SK-N-SH treated with all-trans-retinoic acid at 6 μM for 48 hours (cell line): Measurements from ENCODE around the gene PRKG1.

Experiments
- ATAC-seq: fragments of 200-7000 bp; cut with Tn5 transposase; 3 replicates; pipeline ENCODE4 v1.9.1; 2020; ENCODE audit warnings: mild to moderate bottlenecking, moderate library complexity
- ARNTL ChIP-seq: fragments of 450-650 bp; formaldehyde crosslinking; IDR thresholded peaks from 2 replicates; pipeline ENCODE4 v1.5.0; 2020; ENCODE audit warnings: low read depth, mild to moderate bottlenecking, moderate library complexity, borderline replicate concordance
- CSDC2 ChIP-seq: fragments of 250-450 bp; sonication (Bioruptor Pico); IDR thresholded peaks from 2 replicates; pipeline ENCODE4 v1.5.0; 2020; ENCODE audit warnings: mild to moderate bottlenecking, moderate library complexity
- ESRRG ChIP-seq: fragments of 250-450 bp; sonication (Bioruptor Pico); IDR thresholded peaks from 2 replicates; pipeline ENCODE4 v1.6.1; 2021; ENCODE audit warnings: mild to moderate bottlenecking
- GLIS3 ChIP-seq: fragments of 250-450 bp; sonication (Bioruptor Pico); IDR thresholded peaks from 2 replicates; pipeline ENCODE4 v1.5.0; 2020; ENCODE audit warnings: mild to moderate bottlenecking, moderate library complexity
- ISL1 ChIP-seq: fragments of 250-450 bp; sonication (Bioruptor Pico); IDR thresholded peaks from 2 replicates; pipeline ENCODE4 v2.1.2; 2022; ENCODE audit warnings: mild to moderate bottlenecking, moderate library complexity
- RARB ChIP-seq: fragments of 250-450 bp; sonication (Bioruptor Pico); IDR thresholded peaks from 2 replicates; pipeline ENCODE4 v1.8.0; 2021; ENCODE audit warnings: mild to moderate bottlenecking, moderate library complexity
- SNAI2 ChIP-seq: fragments of 250-450 bp; sonication (Bioruptor Pico); IDR thresholded peaks from 2 replicates; pipeline ENCODE4 v1.5.0; 2020; ENCODE audit warnings: mild to moderate bottlenecking, moderate library complexity
- TOX ChIP-seq: fragments of 250-450 bp; sonication (Bioruptor Pico); IDR thresholded peaks from 2 replicates; pipeline ENCODE4 v1.8.0; 2021; ENCODE audit warnings: mild to moderate bottlenecking, moderate library complexity, borderline replicate concordance
- ZC3H10 ChIP-seq: fragments of 250-450 bp; sonication (Bioruptor Pico); IDR thresholded peaks from 2 replicates; pipeline ENCODE4 v1.5.1; 2021; ENCODE audit warnings: mild to moderate bottlenecking, moderate library complexity
- TF ChIP-seq, protein P1 (sequence below): fragments of 250-450 bp; sonication (Bioruptor Pico); IDR thresholded peaks from 2 replicates; pipeline ENCODE4 v1.5.0; 2020; ENCODE audit warnings: mild to moderate bottlenecking, moderate library complexity
- TF ChIP-seq, protein P2 (sequence below): fragments of 250-450 bp; sonication (Bioruptor Pico); IDR thresholded peaks from 2 replicates; pipeline ENCODE4 v1.5.1; 2020; ENCODE audit warnings: low read depth, mild to moderate bottlenecking, moderate library complexity
- TF ChIP-seq, protein P3 (sequence below): fragments of 250-450 bp; sonication (Bioruptor Pico); IDR thresholded peaks from 2 replicates; pipeline ENCODE4 v1.8.0; 2021; ENCODE audit warnings: low read depth, mild to moderate bottlenecking, moderate library complexity, borderline replicate concordance
- TF ChIP-seq, protein P4 (sequence below): fragments of 250-450 bp; sonication (Bioruptor Pico); IDR thresholded peaks from 2 replicates; pipeline ENCODE4 v1.8.0; 2020; ENCODE audit warnings: mild to moderate bottlenecking, moderate library complexity, borderline replicate concordance
- TF ChIP-seq, protein P5 (sequence below): fragments of 250-450 bp; sonication (Bioruptor Pico); IDR thresholded peaks from 2 replicates; pipeline ENCODE4 v1.5.1; 2021; ENCODE audit warnings: mild to moderate bottlenecking, moderate library complexity

PRKG1 gene

DNA sequence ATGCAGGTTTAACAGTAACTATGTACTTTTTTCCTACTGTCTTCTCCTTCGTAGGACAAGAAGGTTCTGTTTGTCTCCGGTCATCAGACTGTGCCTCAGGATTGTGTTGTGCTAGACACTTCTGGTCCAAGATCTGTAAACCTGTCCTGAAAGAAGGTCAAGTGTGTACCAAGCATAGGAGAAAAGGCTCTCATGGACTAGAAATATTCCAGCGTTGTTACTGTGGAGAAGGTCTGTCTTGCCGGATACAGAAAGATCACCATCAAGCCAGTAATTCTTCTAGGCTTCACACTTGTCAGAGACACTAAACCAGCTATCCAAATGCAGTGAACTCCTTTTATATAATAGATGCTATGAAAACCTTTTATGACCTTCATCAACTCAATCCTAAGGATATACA, 1242.2 kb downstream of the PRKG1 start (continued):
- TF ChIP-seq, protein P1, sequence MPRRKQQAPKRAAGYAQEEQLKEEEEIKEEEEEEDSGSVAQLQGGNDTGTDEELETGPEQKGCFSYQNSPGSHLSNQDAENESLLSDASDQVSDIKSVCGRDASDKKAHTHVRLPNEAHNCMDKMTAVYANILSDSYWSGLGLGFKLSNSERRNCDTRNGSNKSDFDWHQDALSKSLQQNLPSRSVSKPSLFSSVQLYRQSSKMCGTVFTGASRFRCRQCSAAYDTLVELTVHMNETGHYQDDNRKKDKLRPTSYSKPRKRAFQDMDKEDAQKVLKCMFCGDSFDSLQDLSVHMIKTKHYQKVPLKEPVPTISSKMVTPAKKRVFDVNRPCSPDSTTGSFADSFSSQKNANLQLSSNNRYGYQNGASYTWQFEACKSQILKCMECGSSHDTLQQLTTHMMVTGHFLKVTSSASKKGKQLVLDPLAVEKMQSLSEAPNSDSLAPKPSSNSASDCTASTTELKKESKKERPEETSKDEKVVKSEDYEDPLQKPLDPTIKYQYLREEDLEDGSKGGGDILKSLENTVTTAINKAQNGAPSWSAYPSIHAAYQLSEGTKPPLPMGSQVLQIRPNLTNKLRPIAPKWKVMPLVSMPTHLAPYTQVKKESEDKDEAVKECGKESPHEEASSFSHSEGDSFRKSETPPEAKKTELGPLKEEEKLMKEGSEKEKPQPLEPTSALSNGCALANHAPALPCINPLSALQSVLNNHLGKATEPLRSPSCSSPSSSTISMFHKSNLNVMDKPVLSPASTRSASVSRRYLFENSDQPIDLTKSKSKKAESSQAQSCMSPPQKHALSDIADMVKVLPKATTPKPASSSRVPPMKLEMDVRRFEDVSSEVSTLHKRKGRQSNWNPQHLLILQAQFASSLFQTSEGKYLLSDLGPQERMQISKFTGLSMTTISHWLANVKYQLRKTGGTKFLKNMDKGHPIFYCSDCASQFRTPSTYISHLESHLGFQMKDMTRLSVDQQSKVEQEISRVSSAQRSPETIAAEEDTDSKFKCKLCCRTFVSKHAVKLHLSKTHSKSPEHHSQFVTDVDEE: no peak
- TF ChIP-seq ESRRG (CRISPR knock-in tag): no peak
- TF ChIP-seq RARB (CRISPR knock-in tag): no peak
- TF ChIP-seq, all 23 proteins: peak for 0

DNA sequence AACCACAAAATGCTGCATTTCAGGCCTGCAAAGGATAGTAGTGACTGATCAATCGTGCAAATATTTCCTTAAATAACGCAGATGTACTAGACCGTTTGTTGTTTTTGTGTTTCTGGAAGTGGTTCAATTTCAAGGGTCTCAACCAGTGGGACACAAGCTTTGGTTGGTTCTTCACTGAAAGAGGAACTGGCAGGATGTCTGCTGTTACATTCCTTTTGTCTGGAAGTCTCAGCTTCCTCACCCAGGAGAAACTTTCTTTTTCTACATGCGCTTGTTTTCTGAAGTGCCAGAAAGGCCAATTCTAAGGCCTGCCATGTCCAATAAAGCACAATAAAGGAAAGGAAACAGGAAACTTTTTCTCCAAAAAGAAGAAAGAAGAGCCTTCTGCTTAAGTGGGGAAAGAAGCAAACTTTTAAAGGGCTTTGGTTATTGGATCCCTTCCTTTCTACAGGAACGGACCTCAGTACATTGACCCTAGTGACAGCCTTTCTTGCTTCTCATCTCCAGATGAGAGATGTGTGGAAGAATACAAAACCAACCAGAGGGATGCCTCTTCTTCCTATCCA, 1243.9 kb downstream of the PRKG1 start:
- TF ChIP-seq, protein P2, sequence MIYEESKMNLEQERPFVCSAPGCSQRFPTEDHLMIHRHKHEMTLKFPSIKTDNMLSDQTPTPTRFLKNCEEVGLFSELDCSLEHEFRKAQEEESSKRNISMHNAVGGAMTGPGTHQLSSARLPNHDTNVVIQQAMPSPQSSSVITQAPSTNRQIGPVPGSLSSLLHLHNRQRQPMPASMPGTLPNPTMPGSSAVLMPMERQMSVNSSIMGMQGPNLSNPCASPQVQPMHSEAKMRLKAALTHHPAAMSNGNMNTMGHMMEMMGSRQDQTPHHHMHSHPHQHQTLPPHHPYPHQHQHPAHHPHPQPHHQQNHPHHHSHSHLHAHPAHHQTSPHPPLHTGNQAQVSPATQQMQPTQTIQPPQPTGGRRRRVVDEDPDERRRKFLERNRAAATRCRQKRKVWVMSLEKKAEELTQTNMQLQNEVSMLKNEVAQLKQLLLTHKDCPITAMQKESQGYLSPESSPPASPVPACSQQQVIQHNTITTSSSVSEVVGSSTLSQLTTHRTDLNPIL (CRISPR knock-in tag): no peak; the same call in 1 of the 2 replicates
- TF ChIP-seq, all 23 proteins: peak for 0
- ATAC-seq: peak; percentile 6; the same call in 2 of the 3 replicates

DNA sequence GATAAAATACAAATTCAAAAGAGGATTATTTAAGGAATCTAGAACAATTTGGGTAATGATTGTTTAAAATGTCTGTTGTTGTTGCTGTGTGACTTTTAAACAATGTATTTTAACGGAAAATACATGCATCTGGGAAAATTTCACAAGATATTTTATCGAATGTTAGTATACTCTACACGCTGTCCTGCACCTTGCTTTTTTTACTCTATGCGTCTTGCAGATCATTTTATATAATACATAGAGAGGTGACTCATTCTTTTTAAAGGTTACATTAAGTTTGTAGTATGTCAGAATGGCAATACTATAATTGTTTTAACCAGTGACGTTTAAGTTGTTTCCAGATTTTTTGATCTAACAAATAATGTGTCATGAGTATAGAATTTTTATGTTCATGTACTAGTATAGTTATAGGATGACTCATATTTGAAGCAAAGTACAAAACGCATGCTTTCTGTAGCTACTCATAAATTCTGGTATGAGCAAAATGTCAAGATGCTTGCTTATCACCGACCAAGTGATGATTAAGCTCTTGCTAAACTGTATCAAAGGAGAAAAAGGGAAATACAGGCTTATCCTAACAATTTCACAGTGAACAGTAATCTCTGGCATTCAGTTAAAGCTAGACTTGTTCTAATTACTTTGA, 1244.7 kb downstream of the PRKG1 start:
- peak; percentile 60 for ATAC-seq
- no peak for TF ChIP-seq CSDC2 (CRISPR knock-in tag)
- no peak for TF ChIP-seq SNAI2 (CRISPR knock-in tag)
- TF ChIP-seq, protein P3, sequence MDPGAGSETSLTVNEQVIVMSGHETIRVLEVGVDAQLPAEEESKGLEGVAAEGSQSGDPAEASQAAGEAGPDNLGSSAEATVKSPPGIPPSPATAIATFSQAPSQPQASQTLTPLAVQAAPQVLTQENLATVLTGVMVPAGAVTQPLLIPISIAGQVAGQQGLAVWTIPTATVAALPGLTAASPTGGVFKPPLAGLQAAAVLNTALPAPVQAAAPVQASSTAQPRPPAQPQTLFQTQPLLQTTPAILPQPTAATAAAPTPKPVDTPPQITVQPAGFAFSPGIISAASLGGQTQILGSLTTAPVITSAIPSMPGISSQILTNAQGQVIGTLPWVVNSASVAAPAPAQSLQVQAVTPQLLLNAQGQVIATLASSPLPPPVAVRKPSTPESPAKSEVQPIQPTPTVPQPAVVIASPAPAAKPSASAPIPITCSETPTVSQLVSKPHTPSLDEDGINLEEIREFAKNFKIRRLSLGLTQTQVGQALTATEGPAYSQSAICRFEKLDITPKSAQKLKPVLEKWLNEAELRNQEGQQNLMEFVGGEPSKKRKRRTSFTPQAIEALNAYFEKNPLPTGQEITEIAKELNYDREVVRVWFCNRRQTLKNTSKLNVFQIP (CRISPR knock-in tag): peak; percentile 18; the same call in 1 of the 2 replicates
- TF ChIP-seq, protein P1: no peak
- TF ChIP-seq ARNTL (CRISPR knock-in tag): no peak
- TF ChIP-seq ZC3H10 (CRISPR knock-in tag): peak; percentile 84; the same call in 1 of the 2 replicates
- peak; percentile 87 for TF ChIP-seq TOX (CRISPR knock-in tag)
- TF ChIP-seq ESRRG (CRISPR knock-in tag): no peak
- no peak for TF ChIP-seq GLIS3 (CRISPR knock-in tag)
- TF ChIP-seq, protein P2 (CRISPR knock-in tag): peak; percentile 80
- TF ChIP-seq, protein P4, sequence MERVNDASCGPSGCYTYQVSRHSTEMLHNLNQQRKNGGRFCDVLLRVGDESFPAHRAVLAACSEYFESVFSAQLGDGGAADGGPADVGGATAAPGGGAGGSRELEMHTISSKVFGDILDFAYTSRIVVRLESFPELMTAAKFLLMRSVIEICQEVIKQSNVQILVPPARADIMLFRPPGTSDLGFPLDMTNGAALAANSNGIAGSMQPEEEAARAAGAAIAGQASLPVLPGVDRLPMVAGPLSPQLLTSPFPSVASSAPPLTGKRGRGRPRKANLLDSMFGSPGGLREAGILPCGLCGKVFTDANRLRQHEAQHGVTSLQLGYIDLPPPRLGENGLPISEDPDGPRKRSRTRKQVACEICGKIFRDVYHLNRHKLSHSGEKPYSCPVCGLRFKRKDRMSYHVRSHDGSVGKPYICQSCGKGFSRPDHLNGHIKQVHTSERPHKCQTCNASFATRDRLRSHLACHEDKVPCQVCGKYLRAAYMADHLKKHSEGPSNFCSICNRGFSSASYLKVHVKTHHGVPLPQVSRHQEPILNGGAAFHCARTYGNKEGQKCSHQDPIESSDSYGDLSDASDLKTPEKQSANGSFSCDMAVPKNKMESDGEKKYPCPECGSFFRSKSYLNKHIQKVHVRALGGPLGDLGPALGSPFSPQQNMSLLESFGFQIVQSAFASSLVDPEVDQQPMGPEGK (CRISPR knock-in tag): peak; percentile 15; the same call in 1 of the 2 replicates
- peak; percentile 93 for TF ChIP-seq ISL1 (CRISPR knock-in tag)
- TF ChIP-seq, protein P5, sequence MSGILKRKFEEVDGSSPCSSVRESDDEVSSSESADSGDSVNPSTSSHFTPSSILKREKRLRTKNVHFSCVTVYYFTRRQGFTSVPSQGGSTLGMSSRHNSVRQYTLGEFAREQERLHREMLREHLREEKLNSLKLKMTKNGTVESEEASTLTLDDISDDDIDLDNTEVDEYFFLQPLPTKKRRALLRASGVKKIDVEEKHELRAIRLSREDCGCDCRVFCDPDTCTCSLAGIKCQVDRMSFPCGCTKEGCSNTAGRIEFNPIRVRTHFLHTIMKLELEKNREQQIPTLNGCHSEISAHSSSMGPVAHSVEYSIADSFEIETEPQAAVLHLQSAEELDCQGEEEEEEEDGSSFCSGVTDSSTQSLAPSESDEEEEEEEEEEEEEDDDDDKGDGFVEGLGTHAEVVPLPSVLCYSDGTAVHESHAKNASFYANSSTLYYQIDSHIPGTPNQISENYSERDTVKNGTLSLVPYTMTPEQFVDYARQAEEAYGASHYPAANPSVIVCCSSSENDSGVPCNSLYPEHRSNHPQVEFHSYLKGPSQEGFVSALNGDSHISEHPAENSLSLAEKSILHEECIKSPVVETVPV (CRISPR knock-in tag): no peak; the same call in 1 of the 2 replicates
